Mesothelial cell of epicardium (in vitro differentiated cells): ENCODE data around the gene PLPPR1. TPM values are rescaled to one million over a fixed set of nuclear protein-coding genes. Genes with fewer than 3 reads are reported as not detected.
"Not testable (repeated sequence)": the region's sequence is repeated elsewhere in the genome, so short reads cannot be mapped to it uniquely, and the experiment has no call there.

Source experiments
- DNase-seq, 2 experiments: peaks; one replicate each; pipeline ENCODE4 v3.0.0; 2021; ENCODE audit warnings: low spot score in 2 of 2; ENCODE audit not compliant: unreplicated experiment in 2 of 2
- H3K27ac Mint-ChIP-seq: 2 replicates; pipeline ENCODE4 v1.8.0; 2021; ENCODE audit warnings: mixed read lengths
- H3K27me3 Mint-ChIP-seq: 2 replicates; pipeline ENCODE4 v1.8.0; 2021; ENCODE audit warnings: low read depth, mixed read lengths
- H3K36me3 Mint-ChIP-seq: 2 replicates; pipeline ENCODE4 v1.8.0; 2021; ENCODE audit warnings: mixed read lengths
- H3K4me1 Mint-ChIP-seq: 2 replicates; pipeline ENCODE4 v1.8.0; 2021; ENCODE audit warnings: mixed read lengths
- H3K4me3 Mint-ChIP-seq: 2 replicates; pipeline ENCODE4 v1.8.0; 2021; ENCODE audit warnings: mild to moderate bottlenecking, moderate library complexity, mixed read lengths
- H3K9me3 Mint-ChIP-seq: 2 replicates; pipeline ENCODE4 v1.8.0; 2021; ENCODE audit warnings: mixed read lengths
- CTCF ChIP-seq: fragments of 200-600 bp; sonication (generic); IDR thresholded peaks from one replicate; pipeline ENCODE4 v1.5.0; 2021; ENCODE audit warnings: antibody characterized with exemption; ENCODE audit not compliant: unreplicated experiment
- total RNA-seq: library from RNA; stranded (reverse); gene quantifications from 3 replicates; pipeline ENCODE4 v1.2.1, GENCODE V29; 2021

Gene PLPPR1
- total RNA-seq, 1 donor from 2014 or later = 1.3 TPM

- peaks cover 4% of the 10 kb centered on the region for H3K4me1 Mint-ChIP-seq
- TF ChIP-seq CTCF = no peak
- H3K9me3 Mint-ChIP-seq = peaks cover 13% of the 10 kb centered on the region
- no peaks in the 10 kb centered on the region for H3K36me3 Mint-ChIP-seq
- H3K4me3 Mint-ChIP-seq = no peak overlapping the region
- H3K27ac Mint-ChIP-seq = no peak overlapping the region
- no peak for DNase-seq
- H3K27me3 Mint-ChIP-seq = no peaks in the 10 kb centered on the region
Observed at GRCh38 chr9:101324245-101324804, 295.8 kb downstream of the PLPPR1 start.

GRCh38 chr9:101325053-101325452 is 296.5 kb downstream of the PLPPR1 start:
- no peak overlapping the region for H3K4me3 Mint-ChIP-seq
- H3K27me3 Mint-ChIP-seq = no peaks in the 10 kb centered on the region
- H3K4me1 Mint-ChIP-seq = peaks cover 4% of the 10 kb centered on the region
- H3K27ac Mint-ChIP-seq = no peak overlapping the region
- H3K36me3 Mint-ChIP-seq = no peaks in the 10 kb centered on the region
- H3K9me3 Mint-ChIP-seq = peaks cover 13% of the 10 kb centered on the region
- no peak for TF ChIP-seq CTCF
- DNase-seq = no peak

GRCh38 chr9:101326035-101326434 is 297.5 kb downstream of the PLPPR1 start:
- H3K4me3 Mint-ChIP-seq = no peak overlapping the region
- no peak for DNase-seq
- H3K27ac Mint-ChIP-seq = no peak overlapping the region
- H3K36me3 Mint-ChIP-seq = no peaks in the 10 kb centered on the region
- peaks cover 13% of the 10 kb centered on the region for H3K9me3 Mint-ChIP-seq
- H3K4me1 Mint-ChIP-seq = peaks cover 4% of the 10 kb centered on the region
- no peaks in the 10 kb centered on the region for H3K27me3 Mint-ChIP-seq
- TF ChIP-seq CTCF = no peak

- no peaks in the 10 kb centered on the region for H3K36me3 Mint-ChIP-seq
- H3K4me3 Mint-ChIP-seq = no peak overlapping the region
- H3K4me1 Mint-ChIP-seq = peaks cover 4% of the 10 kb centered on the region
- H3K9me3 Mint-ChIP-seq = peaks cover 13% of the 10 kb centered on the region
- TF ChIP-seq CTCF = no peak
- no peaks in the 10 kb centered on the region for H3K27me3 Mint-ChIP-seq
- no peak overlapping the region for H3K27ac Mint-ChIP-seq
- DNase-seq = no peak
Observed at GRCh38 chr9:101326501-101326900, 298.0 kb downstream of the PLPPR1 start.

GRCh38 chr9:101327422-101327909 is 298.9 kb downstream of the PLPPR1 start:
- not testable (repeated sequence) for DNase-seq, H3K4me1 Mint-ChIP-seq, H3K27ac Mint-ChIP-seq, H3K4me3 Mint-ChIP-seq, H3K36me3 Mint-ChIP-seq, H3K27me3 Mint-ChIP-seq
- peaks cover 13% of the 10 kb centered on the region for H3K9me3 Mint-ChIP-seq

GRCh38 chr9:101332362-101332761 is 303.8 kb downstream of the PLPPR1 start:
- no peak for DNase-seq
- H3K27me3 Mint-ChIP-seq = no peaks in the 10 kb centered on the region
- TF ChIP-seq CTCF = no peak
- no peaks in the 10 kb centered on the region for H3K4me1 Mint-ChIP-seq
- H3K9me3 Mint-ChIP-seq = peaks cover 6% of the 10 kb centered on the region
- no peak overlapping the region for H3K27ac Mint-ChIP-seq
- no peak overlapping the region for H3K4me3 Mint-ChIP-seq
- no peaks in the 10 kb centered on the region for H3K36me3 Mint-ChIP-seq
